GM19023 (cell line): Measurements from ENCODE around the gene CEP41.

Experiments
- ATAC-seq: cut with Tn5 transposase; IDR thresholded peaks from one replicate; pipeline ENCODE4 v1.9.1; 2021; ENCODE audit warnings: mild to moderate bottlenecking, moderate library complexity; ENCODE audit not compliant: unreplicated experiment

The CEP41 gene

GRCh38 chr7:130421684-130422083 is 19.1 kb downstream of the CEP41 start:
- no peak for ATAC-seq

- ATAC-seq: no peak
Observed at GRCh38 chr7:130420943-130421578, 19.8 kb downstream of the CEP41 start.

- ATAC-seq: no peak
Observed at GRCh38 chr7:130419658-130420057, 21.2 kb downstream of the CEP41 start.

- no peak for ATAC-seq
Observed at GRCh38 chr7:130418306-130418705, 22.5 kb downstream of the CEP41 start.

- no peak for ATAC-seq
Observed at GRCh38 chr7:130417213-130417612, 23.6 kb downstream of the CEP41 start.

GRCh38 chr7:130415006-130415405 is 25.8 kb downstream of the CEP41 start:
- no peak for ATAC-seq

- no peak for ATAC-seq
Observed at GRCh38 chr7:130413201-130413600, 27.6 kb downstream of the CEP41 start.

- ATAC-seq: no peak
Observed at GRCh38 chr7:130410868-130411541, 29.8 kb downstream of the CEP41 start.

- ATAC-seq: no peak
Observed at GRCh38 chr7:130409712-130410072, 31.1 kb downstream of the CEP41 start.

- no peak for ATAC-seq
Observed at GRCh38 chr7:130409067-130409711, 31.6 kb downstream of the CEP41 start.

- no peak for ATAC-seq
Observed at GRCh38 chr7:130405003-130405402, 35.8 kb downstream of the CEP41 start.

- no peak for ATAC-seq
Observed at GRCh38 chr7:130401578-130401977, 39.2 kb downstream of the CEP41 start.

- ATAC-seq: no peak
Observed at GRCh38 chr7:130401101-130401500, 39.7 kb downstream of the CEP41 start.

GRCh38 chr7:130400120-130400572 is 40.7 kb downstream of the CEP41 start:
- no peak for ATAC-seq

- no peak for ATAC-seq
Observed at GRCh38 chr7:130398526-130399090, 42.2 kb downstream of the CEP41 start.

GRCh38 chr7:130397758-130398073 is 43.1 kb downstream of the CEP41 start:
- no peak for ATAC-seq

GRCh38 chr7:130397051-130397757 is 43.6 kb downstream of the CEP41 start:
- no peak for ATAC-seq

GRCh38 chr7:130396109-130396508 is 44.7 kb downstream of the CEP41 start:
- ATAC-seq: no peak

- ATAC-seq: no peak
Observed at GRCh38 chr7:130395421-130395820, 45.4 kb downstream of the CEP41 start.

GRCh38 chr7:130394421-130395195 is 46.2 kb downstream of the CEP41 start:
- ATAC-seq: no peak
